Adrenal gland (tissue), 12 donors: ENCODE measurements around the gene TRMT61B. TPM values are rescaled to one million over a fixed set of nuclear protein-coding genes. Genes with fewer than 3 reads are reported as not detected.

Source experiments
- DNase-seq, 7 donors: peaks; one replicate each; pipeline ENCODE4 v3.0.0-alpha.2; 2019 to 2020
- H3K27ac ChIP-seq, 5 donors: fragments of 200-600 bp; sonication (generic) in 4 of 5; 1 replicate in 3 of 5; 2 replicates in 2 of 5; pipeline versions ENCODE4 v1.5.1 to v1.8.0; 2016 to 2020; ENCODE audit warnings: mild to moderate bottlenecking in 1 of 5
- H3K27me3 ChIP-seq: fragments of 200-600 bp; 2 replicates; pipeline ENCODE4 v1.8.0; 2021
- H3K36me3 ChIP-seq, 2 donors: fragments of 200-600 bp; replicated peaks in 1 of 2; 1 replicate in 1 of 2; 2 replicates in 1 of 2; pipeline versions ENCODE4 v1.5.1 to v1.8.0; 2018 to 2022
- H3K4me1 ChIP-seq, 2 donors: fragments of 200-600 bp; replicated peaks in 1 of 2; 1 replicate in 1 of 2; 2 replicates in 1 of 2; pipeline versions ENCODE4 v1.5.1 to v1.8.0; 2018 to 2021
- H3K4me3 ChIP-seq, 4 donors: fragments of 200-600 bp; sonication (generic) in 3 of 4; one replicate each; pipeline ENCODE4 v1.5.1; 2016 to 2018
- H3K9me3 ChIP-seq, 3 donors: fragments of 200-600 bp; sonication (generic) in 1 of 3; replicated peaks in 1 of 3; 1 replicate in 2 of 3; 2 replicates in 1 of 3; pipeline versions ENCODE4 v1.5.1 to v1.8.0; 2016 to 2021
- CTCF ChIP-seq, 6 experiments: fragments of 450-650 bp in 4 of 6; fragments of 200-600 bp in 2 of 6; sonication (generic) in 1 of 6; IDR thresholded peaks; 1 replicate in 5 of 6; 2 replicates in 1 of 6; pipeline versions ENCODE4 v1.5.1 to v1.8.0; 2016 to 2021; ENCODE audit warnings: antibody characterized with exemption in 6 of 6, mild to moderate bottlenecking in 2 of 6, moderate library complexity in 1 of 6
- POLR2A ChIP-seq, 2 donors: fragments of 450-650 bp; IDR thresholded peaks; one replicate each; pipeline ENCODE4 v1.6.1; 2017; ENCODE audit warnings: antibody characterized with exemption in 2 of 2, mild to moderate bottlenecking in 2 of 2, moderate library complexity in 1 of 2
- WGBS, 4 donors: extraction: QIAGEN DNeasy Blood & Tissue Kit in 2 of 4; methylation state at CpG; one replicate each; pipeline versions ENCODE4 v1.1.5 to v1.1.7; 2013 to 2017; 5-methylcytosine and 5-hydroxymethylcytosine counted together
- intact Hi-C, 2 donors: fragments of 100-400 bp; cut with DNase I; formaldehyde crosslinking; loops; one replicate each; pipeline versions ENCODE4 v1.14.1 to v1.15.0; 2022 to 2023
- polyA plus RNA-seq, 3 donors: library from polyadenylated mRNA; stranded (reverse); fragments of 200-250 nt in 2 of 3; fragments of 350-450 nt in 1 of 3; fragmentation: Illumina TruSeq in 1 of 3; extraction: RNeasy Lipid Tissue Mini Kit (QIAGEN cat#74804) in 1 of 3; gene quantifications; one replicate each; pipeline ENCODE4 v1.2.3, GENCODE V29; 2013 to 2014
- total RNA-seq, 9 donors: library from RNA; depleted of rRNA in 4 of 9; stranded (reverse); fragments of >200 nt in 4 of 9; fragments of 120-200 nt in 1 of 9; fragmentation: NEBNext Ultra II Directional in 1 of 9; extraction: Animal tissue kit (Norgen Biotek cat#: 25700) in 1 of 9; gene quantifications; one replicate each; pipeline versions ENCODE4 v1.1.0 to v1.2.4, GENCODE V29; 2013 to 2023
- donor health status: healthy with polysubstance abuse.
- donor health status: Bipolar disorder and iron deficiency.
- donor health status: DM: yes; HTN: yes; CAD: no.
- donor health status: DM: no; HTN: no; CAD: no.
- donor health status: DM: no; HTN: no; CAD: no.
- donor health status: DM: yes; HTN: yes; CAD: no.

The TRMT61B gene
- total and polyA plus RNA-seq, 12 donors: 8.9 to 52.7 (median 21.2) TPM

GRCh38 chr2:28818053-28818452, 52.1 kb downstream of the TRMT61B start:
- no peaks in the 10 kb centered on the region for H3K4me1 ChIP-seq
- WGBS, 4 donors: 84 to 94% (median 86%) methylated on average over 3 of the region's 3 CpGs
- no peaks in the 10 kb centered on the region for H3K27me3 ChIP-seq
- intact Hi-C loops: no loop called here
- H3K27ac ChIP-seq: no peak overlapping the region
- no peaks in the 10 kb centered on the region for H3K9me3 ChIP-seq
- no peak for TF ChIP-seq POLR2A (IDR thresholded peaks at IDR 0.05)
- TF ChIP-seq CTCF (IDR thresholded peaks at IDR 0.05): no peak
- no peak overlapping the region for H3K4me3 ChIP-seq
- H3K36me3 ChIP-seq: no peaks in the 10 kb centered on the region
- DNase-seq: no peak

GRCh38 chr2:28810384-28811285, 59.5 kb downstream of the TRMT61B start, which contains the start of gene SPDYA:
Gene SPDYA (plus strand): TSS chr2:28810834. CDS start chr2:28816015, 5,181 bp downstream.
- Histone ChIP-seq H3K27ac (peak within 1 kb of the TSS in 2 of 5 donors; percentile 29 to 54), H3K4me3 (peak within 1 kb of the TSS in 2 of 4 donors; percentile 15 to 67), H3K4me1 (peaks cover 6 to 13% of the 10 kb centered on the region in 2 donors), H3K36me3 (peaks cover 0 to 8% of the 10 kb centered on the region in 2 donors), H3K9me3 (no peaks in the 10 kb centered on the region), H3K27me3 (no peaks in the 10 kb centered on the region)
- intact Hi-C loops: no loop called here
- DNase-seq: peak; percentile 63 to 84 (median 80)
- 1 to 14% (median 2%) methylated on average over 21 to 97 of the region's 97 CpGs for WGBS, 4 donors
- no peak for TF ChIP-seq POLR2A (IDR thresholded peaks at IDR 0.05)
- TF ChIP-seq CTCF (IDR thresholded peaks at IDR 0.05): no peak

GRCh38 chr2:28809927-28810326, 60.2 kb downstream of the TRMT61B start:
- no peaks in the 10 kb centered on the region for H3K27me3 ChIP-seq
- no peak for TF ChIP-seq POLR2A (IDR thresholded peaks at IDR 0.05)
- TF ChIP-seq CTCF (IDR thresholded peaks at IDR 0.05): no peak
- intact Hi-C loops: no loop called here
- DNase-seq: peak in 1 of 7 donors; percentile 13
- peaks cover 0 to 11% of the 10 kb centered on the region in 2 donors for H3K36me3 ChIP-seq
- peak overlapping the region in 1 of 4 donors; percentile 67 for H3K4me3 ChIP-seq
- peaks cover 6 to 13% of the 10 kb centered on the region in 2 donors for H3K4me1 ChIP-seq
- 72 to 78% (median 72%) methylated on average over 10 of the region's 10 CpGs for WGBS, 4 donors
- H3K27ac ChIP-seq: peak overlapping the region in 2 of 5 donors; percentile 29 to 54
- H3K9me3 ChIP-seq: no peaks in the 10 kb centered on the region

DNA sequence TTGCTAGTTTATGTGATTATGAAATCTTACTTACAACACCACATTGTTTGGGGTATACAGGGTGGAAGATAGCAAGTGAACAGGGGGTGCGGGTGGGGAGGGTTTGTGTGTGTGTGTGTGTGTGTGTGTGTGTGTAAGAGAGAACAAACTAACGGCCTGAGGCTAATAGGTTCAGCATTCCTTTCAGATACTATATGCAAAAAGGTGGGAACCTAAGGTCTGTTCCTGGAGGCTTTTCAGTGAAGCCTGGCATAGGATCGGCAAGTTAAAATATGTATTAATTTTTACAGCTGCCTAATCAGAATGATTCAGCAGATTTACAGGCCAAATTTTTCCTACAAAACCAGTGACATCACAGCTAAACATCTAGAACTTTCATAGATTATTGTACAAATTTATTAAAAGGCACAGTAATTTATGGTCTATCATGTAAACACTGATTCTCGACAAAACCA, 67.1 kb downstream of the TRMT61B start:
- Histone ChIP-seq H3K36me3 (peaks cover 0 to 22% of the 10 kb centered on the region in 2 donors), H3K4me1 (peaks cover 0 to 24% of the 10 kb centered on the region in 2 donors), H3K4me3 (no peak overlapping the region), H3K27me3 (no peaks in the 10 kb centered on the region), H3K9me3 (no peaks in the 10 kb centered on the region), H3K27ac (peak overlapping the region in 3 of 5 donors; percentile 4 to 29 (median 9))
- 69 to 81% (median 72%) methylated on average over 4 of the region's 4 CpGs for WGBS, 4 donors
- intact Hi-C loops: no loop called here
- no peak for DNase-seq
- TF ChIP-seq CTCF (IDR thresholded peaks at IDR 0.05): no peak
- no peak for TF ChIP-seq POLR2A (IDR thresholded peaks at IDR 0.05)
